A673 (cell line): ENCODE results near the gene FDX2.

Experiments used
- CTCF ChIP-seq: fragments of 300-800, 200-600 bp; sonication (generic); conservative IDR thresholded peaks from 2 replicates; pipeline ENCODE4 v1.5.1; 2017; ENCODE audit warnings: low read depth, mild to moderate bottlenecking, antibody characterized with exemption, low read length, moderate library complexity, mixed read lengths
- EZH2 ChIP-seq: fragments of 200-600 bp; sonication (generic); IDR thresholded peaks from 2 replicates; pipeline ENCODE4 v1.6.1; 2017; ENCODE audit warnings: borderline replicate concordance, low read depth, mild to moderate bottlenecking, mixed read lengths, antibody characterized with exemption, low read length; ENCODE audit not compliant: poor library complexity, severe bottlenecking

- no peak for TF ChIP-seq CTCF
- TF ChIP-seq EZH2 = no peak
Measured at GRCh38 chr19:10285393-10285792, 30.4 kb downstream of the FDX2 start.
